IMR-90 (cell line): ENCODE results near the gene RXRB. TPM values are rescaled to one million over a fixed set of nuclear protein-coding genes. Genes with fewer than 3 reads are reported as not detected.

ENCODE experiments used
- ATAC-seq: fragments of 200-7000 bp; cut with Tn5 transposase; 2 replicates; pipeline ENCODE4 v1.9.1; 2020; ENCODE audit warnings: low read depth, mild to moderate bottlenecking, moderate library complexity
- BruUV-seq: library from RNA; stranded (reverse); fragments of 400-500 nt; replicated peaks from 2 replicates; lab custom pipeline; 2021; lab: Mats Ljungman, UMichigan
- CTCF ChIA-PET: fragments of 300-600 bp; formaldehyde crosslinking; extraction: SDS; loops from one replicate; lab custom pipeline; 2021; ENCODE audit warnings: antibody characterized with exemption; lab: Yijun Ruan, JAX
- POLR2A ChIA-PET: fragments of 300-600 bp; sonication (Branson Sonifier 250); formaldehyde crosslinking; loops from one replicate; lab custom pipeline; 2022; ENCODE audit warnings: antibody characterized with exemption; ENCODE audit not compliant: unreplicated experiment; lab: Charles Lee
- DNase-seq: peaks from one replicate; pipeline ENCODE4 v3.0.0; 2013
- H2AFZ ChIP-seq: replicated peaks from 2 replicates; pipeline ENCODE3; 2013; ENCODE audit warnings: low read length, mild to moderate bottlenecking; ENCODE audit not compliant: poor library complexity
- H2AK5ac ChIP-seq: 2 replicates; pipeline ENCODE4 v1.6.1; 2013; ENCODE audit warnings: low read depth, low read length, inconsistent platforms
- H2AK9ac ChIP-seq: replicated peaks from 2 replicates; pipeline ENCODE3; 2013; ENCODE audit warnings: mild to moderate bottlenecking, low read depth, low read length, moderate library complexity; ENCODE audit not compliant: poor library complexity
- H2BK120ac ChIP-seq: 2 replicates; pipeline ENCODE4 v1.6.1; 2013; ENCODE audit warnings: low read depth, low read length, inconsistent platforms
- H2BK15ac ChIP-seq: 3 replicates; pipeline ENCODE4 v1.6.1; 2013; ENCODE audit warnings: low read depth, low read length, inconsistent platforms
- H2BK20ac ChIP-seq: 2 replicates; pipeline ENCODE4 v1.6.1; 2013; ENCODE audit warnings: low read depth, mild to moderate bottlenecking, inconsistent platforms, low read length, moderate library complexity
- H2BK5ac ChIP-seq: 2 replicates; pipeline ENCODE4 v1.6.1; 2013; ENCODE audit warnings: mild to moderate bottlenecking, low read depth, low read length, inconsistent platforms; ENCODE audit not compliant: poor library complexity, severe bottlenecking
- H3K14ac ChIP-seq: replicated peaks from 2 replicates; pipeline ENCODE4 v1.6.1; 2013; ENCODE audit warnings: low read depth, low read length, inconsistent platforms
- H3K18ac ChIP-seq: 2 replicates; pipeline ENCODE4 v1.6.1; 2013; ENCODE audit warnings: low read depth, low read length, control low read depth
- H3K23ac ChIP-seq: 2 replicates; pipeline ENCODE4 v1.6.1; 2013; ENCODE audit warnings: low read depth, low read length, inconsistent platforms
- H3K27ac ChIP-seq: 2 replicates; pipeline ENCODE4 v1.5.1; 2013; ENCODE audit warnings: mild to moderate bottlenecking, control low read depth, low read length; ENCODE audit not compliant: insufficient read depth
- H3K27me3 ChIP-seq: 2 replicates; pipeline ENCODE4 v1.6.1; 2013; ENCODE audit warnings: low read length; ENCODE audit not compliant: control insufficient read depth, insufficient read depth
- H3K36me3 ChIP-seq: 2 replicates; pipeline ENCODE4 v1.6.1; 2013; ENCODE audit warnings: low read length, mixed read lengths; ENCODE audit not compliant: control insufficient read depth, insufficient read depth
- H3K4ac ChIP-seq: 2 replicates; pipeline ENCODE4 v1.6.1; 2013; ENCODE audit warnings: low read depth, low read length, inconsistent platforms
- H3K4me1 ChIP-seq: 2 replicates; pipeline ENCODE4 v1.6.1; 2013; ENCODE audit warnings: low read length, mixed read lengths; ENCODE audit not compliant: control insufficient read depth, insufficient read depth
- H3K4me2 ChIP-seq: 2 replicates; pipeline ENCODE4 v1.6.1; 2013; ENCODE audit warnings: low read depth, mild to moderate bottlenecking, control low read depth, low read length, moderate library complexity
- H3K4me3 ChIP-seq: 2 replicates; pipeline ENCODE4 v1.5.1; 2013; ENCODE audit warnings: low read depth, mild to moderate bottlenecking, control low read depth, low read length, moderate library complexity; ENCODE audit not compliant: insufficient read depth
- H3K56ac ChIP-seq: 2 replicates; pipeline ENCODE4 v1.6.1; 2013; ENCODE audit warnings: low read length, inconsistent platforms; ENCODE audit not compliant: insufficient read depth; ENCODE audit errors: extremely low read depth
- H3K79me1 ChIP-seq, 2 experiments: 2 replicates each; pipeline ENCODE4 v1.6.1; 2013; ENCODE audit warnings: low read length in 2 of 2, inconsistent platforms in 1 of 2, low read depth in 1 of 2
- H3K9ac ChIP-seq: 2 replicates; pipeline ENCODE4 v1.6.1; 2013; ENCODE audit warnings: low read depth, low read length, control low read depth
- H3K9me1 ChIP-seq: 2 replicates; pipeline ENCODE4 v1.6.1; 2013; ENCODE audit warnings: low read length, inconsistent platforms; ENCODE audit not compliant: insufficient read depth
- H3K9me3 ChIP-seq: 2 replicates; pipeline ENCODE4 v1.6.1; 2013; ENCODE audit warnings: low read length; ENCODE audit not compliant: control insufficient read depth, insufficient read depth
- H4K20me1 ChIP-seq: 2 replicates; pipeline ENCODE4 v1.6.1; 2013; ENCODE audit warnings: low read length, inconsistent platforms; ENCODE audit not compliant: insufficient read depth
- H4K5ac ChIP-seq: 2 replicates; pipeline ENCODE4 v1.6.1; 2013; ENCODE audit warnings: mild to moderate bottlenecking, low read depth, low read length, control low read depth
- H4K8ac ChIP-seq, 2 experiments: 2 replicates each; pipeline ENCODE4 v1.6.1; 2013; ENCODE audit warnings: low read depth in 2 of 2, low read length in 2 of 2, control low read depth in 1 of 2, inconsistent platforms in 1 of 2
- H4K91ac ChIP-seq: 2 replicates; pipeline ENCODE4 v1.6.1; 2013; ENCODE audit warnings: low read depth, low read length, inconsistent platforms; ENCODE audit not compliant: insufficient read depth
- BHLHE40 ChIP-seq: fragments of 150-350 bp; IDR thresholded peaks from 2 replicates; pipeline ENCODE4 v1.6.1; 2016; ENCODE audit warnings: mild to moderate bottlenecking, low read depth, low read length
- CEBPB ChIP-seq: IDR thresholded peaks from 2 replicates; pipeline ENCODE4 v1.6.1; 2012; ENCODE audit warnings: low read depth, low read length, improper control_type of control experiment
- CHD1 ChIP-seq: IDR thresholded peaks from 2 replicates; pipeline ENCODE4 v1.6.1; 2012; ENCODE audit warnings: low read depth, low read length, improper control_type of control experiment
- CTCF ChIP-seq: conservative IDR thresholded peaks from 2 replicates; pipeline ENCODE4 v1.5.1; 2012; ENCODE audit warnings: mild to moderate bottlenecking, low read depth, low read length, improper control_type of control experiment
- ELK1 ChIP-seq: fragments of 150-350 bp; IDR thresholded peaks from 2 replicates; pipeline ENCODE4 v1.6.1; 2016; ENCODE audit warnings: low read depth, mild to moderate bottlenecking, low read length, moderate library complexity, borderline replicate concordance
- FOS ChIP-seq: fragments of 150-350 bp; IDR thresholded peaks from 2 replicates; pipeline ENCODE4 v1.6.1; 2016; ENCODE audit warnings: low read depth, low read length
- MAFK ChIP-seq: IDR thresholded peaks from 2 replicates; pipeline ENCODE4 v1.6.1; 2012; ENCODE audit warnings: low read depth, low read length, improper control_type of control experiment
- MAZ ChIP-seq: IDR thresholded peaks from 2 replicates; pipeline ENCODE4 v1.6.1; 2012; ENCODE audit warnings: low read depth, mild to moderate bottlenecking, low read length, improper control_type of control experiment, moderate library complexity, borderline replicate concordance
- MXI1 ChIP-seq: IDR thresholded peaks from 2 replicates; pipeline ENCODE4 v1.6.1; 2012; ENCODE audit warnings: low read depth, mild to moderate bottlenecking, low read length, moderate library complexity, borderline replicate concordance
- NFE2L2 ChIP-seq: fragments of 150-350 bp; IDR thresholded peaks from 2 replicates; pipeline ENCODE4 v1.6.1; 2016; ENCODE audit warnings: low read depth, mild to moderate bottlenecking, low read length
- POLR2A ChIP-seq: IDR thresholded peaks from 2 replicates; pipeline ENCODE4 v1.6.1; 2012; ENCODE audit warnings: mild to moderate bottlenecking, low read depth, low read length
- RAD21 ChIP-seq: IDR thresholded peaks from 2 replicates; pipeline ENCODE4 v1.6.1; 2012; ENCODE audit warnings: low read length, improper control_type of control experiment
- RCOR1 ChIP-seq: IDR thresholded peaks from 2 replicates; pipeline ENCODE4 v1.6.1; 2012; ENCODE audit warnings: mild to moderate bottlenecking, low read length, improper control_type of control experiment; ENCODE audit not compliant: insufficient replicate concordance
- RFX5 ChIP-seq: IDR thresholded peaks from 2 replicates; pipeline ENCODE4 v1.8.0; 2012; ENCODE audit warnings: low read depth, mild to moderate bottlenecking, low read length, moderate library complexity
- SMC3 ChIP-seq: fragments of 150-350 bp; IDR thresholded peaks from 2 replicates; pipeline ENCODE4 v1.6.1; 2016; ENCODE audit warnings: low read depth, mild to moderate bottlenecking, antibody characterized with exemption, low read length, moderate library complexity
- USF2 ChIP-seq: fragments of 150-350 bp; IDR thresholded peaks from 2 replicates; pipeline ENCODE4 v1.6.1; 2017; ENCODE audit warnings: mild to moderate bottlenecking, antibody characterized with exemption, low read length, low read depth
- WGBS, 2 experiments: methylation state at CpG; one replicate each; pipeline versions ENCODE4 v1.1.5 to v1.1.7; 2013; ENCODE audit warnings: missing lambda C conversion rate in 2 of 2; ENCODE audit not compliant: insufficient read length in 1 of 2; ENCODE audit errors: extremely low coverage in 2 of 2; 5-methylcytosine and 5-hydroxymethylcytosine counted together
- dilution Hi-C: fragments of 300-500 bp; cut with HindIII; formaldehyde crosslinking; loops from one replicate; pipeline ENCODE4 v1.14.3; 2018; ENCODE audit warnings: low sequenced_read_pairs; ENCODE audit not compliant: unreplicated experiment
- in situ Hi-C: fragments of 300-500 bp; cut with MboI; formaldehyde crosslinking; loops from 3 replicates; pipeline ENCODE4 v1.14.3; 2019; ENCODE audit warnings: low sequenced_read_pairs, inconsistent platforms, mixed read lengths
- intact Hi-C: fragments of 100-400 bp; cut with micrococcal nuclease; formaldehyde crosslinking; loops from 2 replicates; pipeline ENCODE4 v1.10.0; 2022
- polyA plus RNA-seq, 3 experiments: library from polyadenylated mRNA; depleted of rRNA; stranded (reverse); fragments of >200 nt; gene quantifications; 2 replicates each; pipeline ENCODE4 v1.2.3, GENCODE V29; 2012; ENCODE audit warnings: low replicate concordance in 1 of 3
- total RNA-seq: library from RNA; depleted of rRNA; stranded (reverse); fragments of >200 nt; gene quantifications from 2 replicates; pipeline ENCODE4 v1.2.3, GENCODE V29; 2012

RXRB gene
- total and polyA plus RNA-seq, 2 of the 4 experiments (the other 2 are of a cell fraction): 18.6 to 53.7 TPM

- no peak overlapping the region for H2BK15ac ChIP-seq
- no peak overlapping the region for H4K8ac ChIP-seq
- H3K9me3 ChIP-seq: no peaks in the 10 kb centered on the region
- intact Hi-C loops: no loop called here
- no peak overlapping the region for H3K4me3 ChIP-seq
- H2AK9ac ChIP-seq: peak overlapping the region; percentile 50
- no peak overlapping the region for H2BK20ac ChIP-seq
- in situ Hi-C loops: no loop called here
- no peak overlapping the region for H4K5ac ChIP-seq
- no peak overlapping the region for H3K14ac ChIP-seq
- BruUV-seq: no TSS peak
- WGBS, 2 experiments: 60% methylated on average over 1 of the region's 10 CpGs; no CpG with 5 or more reads in 1 of the 2 experiments
- peaks cover 16% of the 10 kb centered on the region for H3K27me3 ChIP-seq
- no peak overlapping the region for H2AK5ac ChIP-seq
- no peak for ATAC-seq
- H3K9ac ChIP-seq: no peak overlapping the region
- H3K4me2 ChIP-seq: no peak overlapping the region
- no peak for DNase-seq
- TF ChIP-seq CEBPB (no peak), RFX5 (no peak), CHD1 (no peak), CTCF (no peak), RAD21 (no peak), MXI1 (no peak), USF2 (no peak), MAZ (no peak), POLR2A (no peak), FOS (no peak), SMC3 (no peak), MAFK (no peak), NFE2L2 (no peak), RCOR1 (no peak), ELK1 (no peak), BHLHE40 (no peak)
- no peaks in the 10 kb centered on the region for H3K36me3 ChIP-seq
- no peaks in the 10 kb centered on the region for H4K20me1 ChIP-seq
- no peak overlapping the region for H3K27ac ChIP-seq
- no peak overlapping the region for H2BK120ac ChIP-seq
- ChIA-PET POLR2A (no interaction called here), CTCF (no interaction called here)
- dilution Hi-C loops: no loop called here
- H3K4me1 ChIP-seq: no peaks in the 10 kb centered on the region
- H4K91ac ChIP-seq: no peak overlapping the region
- no peak overlapping the region for H3K23ac ChIP-seq
- H3K4ac ChIP-seq: no peak overlapping the region
- no peaks in the 10 kb centered on the region for H3K9me1 ChIP-seq
- H2BK5ac ChIP-seq: no peak overlapping the region
- H3K56ac ChIP-seq: no peak overlapping the region
- no peak overlapping the region for H2AFZ ChIP-seq
- H3K79me1 ChIP-seq: no peaks in the 10 kb centered on the region
- H3K18ac ChIP-seq: no peak overlapping the region
Observed at GRCh38 chr6:33175436-33176069, 24.9 kb downstream of the RXRB start.
